GM19328 (cell line): ENCODE results near the gene KPNA1.
"Not testable (repeated sequence)": the region's sequence is repeated elsewhere in the genome, so short reads cannot be mapped to it uniquely, and the experiment has no call there.

ENCODE experiments used
- ATAC-seq: cut with Tn5 transposase; IDR thresholded peaks from one replicate; pipeline ENCODE4 v1.9.1; 2021; ENCODE audit warnings: mild to moderate bottlenecking, moderate library complexity; ENCODE audit not compliant: unreplicated experiment

KPNA1 gene

DNA sequence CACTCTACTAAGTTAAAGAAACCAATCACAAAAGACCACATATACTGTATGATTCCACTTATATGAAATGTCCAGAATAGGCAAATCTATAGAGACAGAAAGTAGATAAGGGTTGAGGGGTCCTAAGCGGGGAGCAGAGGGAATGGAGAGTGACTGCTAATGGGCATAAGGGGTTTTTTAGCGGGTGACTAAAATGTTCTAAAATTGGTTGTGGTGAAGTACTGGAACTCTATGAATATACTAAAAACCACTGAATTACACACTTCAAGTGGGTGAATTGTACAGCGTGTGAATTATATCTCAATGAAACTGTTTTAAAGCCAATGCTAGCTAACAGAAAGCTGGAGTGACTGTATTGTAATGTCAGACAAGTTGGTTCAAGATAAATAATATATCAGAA, 33.3 kb downstream of the KPNA1 start:
- ATAC-seq, result no peak

DNA sequence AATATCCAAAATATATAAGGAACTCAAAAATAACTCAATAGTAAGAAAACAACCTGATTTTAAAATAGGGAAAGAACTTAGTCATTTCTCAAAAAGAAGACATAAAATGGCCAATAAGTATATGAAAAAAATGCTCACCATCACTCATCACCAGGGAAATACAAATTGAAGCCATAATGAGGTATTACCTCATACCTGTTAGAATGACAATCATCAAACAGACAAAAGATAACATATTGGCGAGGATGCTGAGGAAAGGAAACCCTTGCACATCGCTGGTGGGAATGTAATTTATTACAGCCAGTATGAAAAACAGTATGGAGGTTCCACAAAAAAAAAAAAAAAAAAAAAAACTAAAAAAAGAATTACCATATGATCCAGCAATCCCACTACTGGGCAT, 38.2 kb downstream of the KPNA1 start:
- no peak for ATAC-seq

DNA sequence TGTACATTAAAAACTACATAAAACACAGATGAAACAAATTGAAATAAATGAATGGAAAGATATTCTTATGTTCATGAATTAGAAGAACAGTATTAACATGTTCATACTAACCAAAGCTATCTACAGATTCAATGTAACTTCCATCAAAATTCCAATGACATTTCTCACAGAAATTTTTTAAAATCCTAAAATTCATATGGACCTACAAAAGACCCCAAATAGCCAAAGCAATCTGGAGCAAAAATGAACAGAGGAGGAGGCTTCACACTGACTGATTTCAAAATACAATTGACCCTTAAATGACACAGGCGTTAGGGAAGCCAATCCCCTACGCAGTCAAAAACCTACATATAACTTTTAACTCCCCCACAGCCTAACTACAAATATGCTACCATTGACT, 39.4 kb downstream of the KPNA1 start:
- ATAC-seq, result no peak

DNA sequence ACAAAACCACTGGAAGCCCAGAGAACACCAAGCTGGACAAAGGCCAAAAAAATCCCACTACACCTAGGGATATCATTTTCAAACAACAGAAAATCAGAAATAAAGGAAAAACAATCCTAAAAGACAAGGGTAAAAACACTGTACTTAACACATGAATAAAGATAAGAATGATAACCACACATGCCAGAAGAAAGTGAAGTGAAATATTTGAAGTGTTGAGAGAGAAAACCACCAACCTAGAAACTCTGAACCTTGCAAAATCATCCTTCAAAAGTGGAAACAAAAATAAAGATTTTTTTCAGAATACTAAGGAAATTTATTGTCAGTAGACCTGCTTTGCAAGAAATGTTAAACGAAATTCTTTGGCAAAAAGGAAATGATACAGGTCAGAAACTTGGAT, 45.1 kb downstream of the KPNA1 start:
- ATAC-seq, result no peak

DNA sequence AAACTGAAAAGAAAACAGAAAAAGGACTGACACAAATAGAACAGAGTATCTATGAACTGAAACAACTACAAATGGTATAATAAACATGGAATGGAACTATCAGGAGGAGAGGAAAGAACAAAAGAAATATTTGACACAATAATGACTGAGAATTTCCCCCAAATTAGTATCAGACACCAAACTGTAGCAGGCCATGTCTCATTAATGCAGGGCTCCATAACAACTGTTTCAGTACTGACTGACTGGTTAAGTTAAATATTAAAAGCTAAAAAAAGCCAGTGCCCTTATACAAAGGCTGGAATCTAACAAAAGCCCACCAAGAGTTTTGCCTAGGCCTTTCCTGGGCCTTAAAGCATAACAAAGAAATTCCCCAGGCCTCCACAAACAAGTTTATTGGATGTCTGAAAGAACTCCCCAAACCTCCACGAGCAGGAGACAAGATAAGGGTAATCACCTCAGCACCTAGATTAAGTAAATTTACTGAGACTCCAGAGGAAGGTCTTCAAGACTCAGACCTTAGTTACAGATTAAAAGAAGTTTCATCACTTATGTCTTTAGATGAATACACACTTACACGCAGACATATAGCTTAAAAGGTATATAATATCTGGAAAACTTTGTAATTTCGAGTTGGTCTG, 45.7 kb downstream of the KPNA1 start:
- ATAC-seq, result no peak

DNA sequence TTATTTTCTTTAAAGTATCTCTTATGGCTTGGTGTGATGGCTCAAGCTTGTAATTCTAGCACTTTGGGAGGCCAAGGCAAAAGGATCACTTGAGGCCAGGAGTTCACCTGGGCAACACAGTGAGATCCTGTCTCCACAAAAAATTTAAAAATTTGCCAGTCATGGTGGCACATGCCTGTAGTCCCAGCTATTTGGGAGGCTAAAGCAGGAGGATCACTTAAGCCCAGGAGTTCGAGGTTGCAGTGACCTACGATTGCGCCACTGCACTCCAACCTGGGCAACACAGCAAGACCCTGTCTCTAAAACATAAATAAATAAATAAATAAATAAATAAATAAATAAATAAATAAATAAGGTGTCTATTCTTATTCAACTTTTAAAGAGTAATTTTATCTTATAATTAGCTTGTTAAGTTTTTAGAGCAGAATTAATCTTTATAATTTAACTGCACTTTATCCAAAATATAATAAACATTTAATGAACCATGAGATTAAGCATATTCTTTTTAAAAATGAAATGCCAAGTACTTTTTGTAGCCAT, 48.0 kb downstream of the KPNA1 start:
- ATAC-seq, result no peak

DNA sequence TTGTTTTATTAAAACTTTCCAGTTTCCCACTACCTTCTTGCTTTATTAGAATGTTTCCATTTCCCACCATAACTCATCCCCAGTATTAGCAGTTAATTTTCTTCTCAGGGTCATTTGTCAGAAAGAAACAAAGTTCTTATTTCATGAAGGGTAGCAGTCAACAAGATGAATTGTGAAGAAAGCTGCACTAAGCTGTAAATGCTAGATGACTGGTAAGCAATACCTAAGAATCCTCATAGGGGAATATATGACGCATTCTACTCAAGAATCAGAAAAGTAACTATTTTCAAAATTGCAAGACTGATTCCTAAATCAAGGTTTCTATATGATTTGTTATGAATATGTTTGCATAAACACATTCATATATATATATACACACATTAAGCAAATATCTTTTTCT, 50.1 kb downstream of the KPNA1 start:
- ATAC-seq, result no peak

DNA sequence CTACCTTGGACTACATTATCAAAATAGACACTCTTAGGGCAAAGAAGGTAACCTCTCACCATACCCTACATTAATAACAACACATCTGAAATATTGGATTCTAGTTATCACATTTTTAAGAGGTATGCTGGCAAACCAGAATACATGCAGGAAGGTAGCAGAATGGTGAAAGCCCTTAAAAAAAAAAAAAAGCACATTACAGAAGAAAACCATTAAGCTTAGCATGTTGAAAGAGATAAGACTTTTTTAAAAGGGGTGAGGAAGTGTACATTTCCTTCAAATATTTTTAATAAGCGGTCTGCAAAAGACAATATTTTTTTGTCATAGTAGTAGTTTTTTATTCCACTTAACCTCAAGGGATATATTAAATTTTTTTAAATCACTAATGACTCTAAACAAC, 52.3 kb downstream of the KPNA1 start:
- ATAC-seq, result no peak

DNA sequence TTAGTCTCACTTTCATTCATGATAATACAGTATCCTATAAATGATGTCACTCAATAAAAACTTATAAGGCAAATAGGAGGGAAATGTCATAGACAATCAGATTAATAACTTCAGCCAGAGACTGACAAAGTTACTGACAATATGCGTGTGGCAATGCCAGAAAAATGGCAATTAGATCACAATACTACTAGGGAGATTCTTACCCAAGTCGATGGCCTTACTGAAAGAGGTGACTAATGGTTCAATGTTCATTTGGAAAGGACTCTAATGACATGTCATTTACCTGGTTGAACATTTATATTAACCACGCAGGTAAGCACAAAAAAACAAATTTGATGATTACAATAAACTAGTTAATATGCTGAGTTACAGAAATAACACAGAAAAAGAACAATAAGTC, 52.9 kb downstream of the KPNA1 start:
- no peak for ATAC-seq

DNA sequence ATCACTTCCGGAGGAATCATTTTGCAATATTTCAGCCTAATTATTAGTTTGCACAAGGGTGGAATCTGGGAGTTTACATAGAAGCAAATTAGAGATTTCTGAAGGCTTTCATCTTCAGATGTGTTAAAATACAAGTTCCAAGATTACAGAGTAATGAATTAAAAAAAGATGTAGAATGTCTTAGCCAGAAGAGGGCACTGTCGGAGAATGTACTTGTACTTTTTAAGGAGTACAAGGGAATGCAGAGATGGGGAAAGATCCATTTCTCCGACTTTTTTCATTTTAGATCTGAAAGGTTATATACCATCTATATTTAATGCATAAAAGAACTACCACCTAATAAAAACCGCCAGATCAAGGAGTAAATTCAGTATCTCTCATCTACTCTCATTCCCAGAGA, 55.7 kb downstream of the KPNA1 start:
- no peak for ATAC-seq

DNA sequence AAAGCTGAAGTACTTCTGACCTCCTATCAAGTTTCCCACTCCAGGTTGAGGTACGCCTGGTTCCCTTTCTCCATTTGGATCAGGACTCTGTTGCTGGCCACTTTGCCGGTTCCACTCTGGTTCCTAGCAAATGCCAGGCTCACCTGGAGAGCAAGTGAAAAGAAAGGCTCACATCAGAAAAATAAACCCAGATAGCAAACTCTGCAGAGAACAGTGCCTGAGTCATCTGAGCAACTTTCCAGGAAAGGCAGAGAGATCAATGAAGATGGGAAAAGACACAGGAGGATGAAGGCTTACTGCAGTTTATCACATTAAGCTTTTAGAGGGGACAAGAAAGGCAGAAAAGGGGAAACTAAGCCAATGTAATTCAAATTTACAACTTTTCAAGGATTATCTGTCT, 57.0 kb downstream of the KPNA1 start:
- no peak for ATAC-seq

DNA sequence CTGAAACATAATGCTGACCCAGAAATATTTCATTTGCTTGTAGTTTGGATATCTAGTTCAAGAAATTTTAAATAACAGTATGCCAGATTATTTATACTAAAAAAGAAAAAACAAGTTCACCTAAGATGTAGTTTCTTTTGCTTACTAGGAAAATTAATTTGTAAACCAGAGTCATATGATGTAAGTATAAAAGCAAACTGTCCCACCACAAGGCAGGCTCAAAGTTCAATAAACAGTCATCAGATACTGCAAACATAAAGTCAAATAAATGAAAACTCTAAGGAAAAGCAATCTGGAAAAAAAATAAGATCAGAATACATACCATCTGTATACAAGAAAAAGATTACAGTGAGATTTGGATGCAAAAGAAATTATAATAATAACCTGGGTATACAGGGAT, 58.7 kb downstream of the KPNA1 start:
- ATAC-seq, result no peak

DNA sequence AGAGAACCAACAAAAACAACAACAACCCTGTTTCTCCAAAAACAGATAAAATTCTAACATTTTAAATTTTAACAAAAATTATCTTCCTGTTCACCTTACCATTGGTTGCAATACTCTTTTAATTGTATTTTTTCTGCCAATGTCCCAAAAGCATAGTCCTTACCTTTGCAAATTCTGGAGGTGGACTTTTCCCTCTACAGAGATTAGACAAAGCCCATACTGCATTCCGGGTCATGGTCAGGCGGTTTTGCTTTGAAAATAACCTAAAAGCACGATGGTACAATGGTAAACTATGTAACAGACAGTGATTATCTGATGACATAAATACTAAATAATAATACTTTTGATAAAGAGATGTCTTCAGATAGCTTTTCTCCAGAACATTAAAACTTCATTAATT, 63.4 kb downstream of the KPNA1 start:
- ATAC-seq, result no peak

DNA sequence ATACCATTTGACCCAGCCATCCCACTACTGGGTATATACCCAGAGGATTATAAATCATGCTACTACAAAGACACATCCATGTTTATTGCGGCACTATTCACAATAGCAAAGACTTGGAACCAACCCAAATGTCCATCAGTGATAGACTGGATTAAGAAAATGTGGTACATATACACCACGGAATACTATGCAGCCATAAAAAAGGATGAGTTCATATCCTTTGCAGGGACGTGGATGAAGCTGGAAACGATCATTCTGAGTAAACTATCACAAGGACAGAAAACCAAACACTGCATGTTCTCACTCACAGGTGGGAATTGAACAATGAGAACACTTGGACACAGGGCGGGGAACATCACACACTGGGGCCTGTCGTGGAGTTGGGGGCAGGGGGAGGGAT, 66.5 kb downstream of the KPNA1 start:
- not testable (repeated sequence) for ATAC-seq

DNA sequence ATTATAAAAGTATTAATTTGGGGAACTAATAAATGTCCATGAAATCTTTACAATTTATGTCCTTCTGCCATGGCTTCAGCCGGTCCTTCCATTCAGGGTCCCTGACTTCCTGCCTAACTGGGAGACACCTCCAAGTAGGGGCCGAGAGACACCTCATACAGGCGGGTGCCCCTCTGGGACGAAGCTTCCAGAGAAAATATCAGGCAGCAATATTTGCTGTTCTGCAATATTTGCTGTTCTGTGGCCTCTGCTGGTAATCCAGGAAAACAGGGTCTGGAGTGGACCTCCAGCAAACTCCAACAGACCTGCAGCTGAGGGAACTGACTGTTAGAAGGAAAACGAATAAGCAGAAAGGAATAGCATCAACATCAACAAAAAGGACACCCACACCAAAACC, 70.2 kb downstream of the KPNA1 start:
- not testable (repeated sequence) for ATAC-seq

DNA sequence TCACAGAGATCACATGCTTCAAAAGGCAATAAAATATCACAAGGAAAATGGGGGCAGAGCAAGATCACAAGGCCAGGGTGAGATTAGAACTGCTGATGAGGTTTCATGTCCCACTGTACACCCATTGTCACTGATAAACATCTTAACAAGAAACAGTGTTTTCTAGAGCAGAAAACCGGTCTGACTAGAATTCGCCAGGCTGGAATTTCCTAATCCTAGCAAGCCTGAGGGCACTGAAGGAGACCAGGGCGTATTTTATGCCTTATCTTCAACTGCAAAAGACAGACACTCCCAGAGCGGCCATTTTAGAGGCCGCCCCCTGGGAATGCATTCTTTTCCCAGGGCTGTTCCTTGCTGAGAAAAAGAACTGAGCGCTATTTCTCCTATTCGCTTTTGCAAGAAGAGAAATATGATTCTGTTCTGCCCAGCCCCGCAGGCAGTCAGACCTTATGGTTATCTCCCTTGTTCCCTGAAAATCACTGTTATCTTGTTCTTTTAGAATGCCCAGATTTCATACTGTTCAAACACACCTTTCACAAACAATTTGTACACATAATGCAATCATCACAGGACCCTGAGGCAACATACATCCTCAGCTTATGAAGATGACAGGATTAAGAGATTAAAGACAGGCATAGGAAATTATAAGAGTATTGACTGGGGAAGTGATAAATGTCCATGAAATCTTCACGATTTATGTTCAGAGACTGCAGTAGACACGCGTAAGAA, 70.8 kb downstream of the KPNA1 start:
- ATAC-seq, result not testable (repeated sequence)

DNA sequence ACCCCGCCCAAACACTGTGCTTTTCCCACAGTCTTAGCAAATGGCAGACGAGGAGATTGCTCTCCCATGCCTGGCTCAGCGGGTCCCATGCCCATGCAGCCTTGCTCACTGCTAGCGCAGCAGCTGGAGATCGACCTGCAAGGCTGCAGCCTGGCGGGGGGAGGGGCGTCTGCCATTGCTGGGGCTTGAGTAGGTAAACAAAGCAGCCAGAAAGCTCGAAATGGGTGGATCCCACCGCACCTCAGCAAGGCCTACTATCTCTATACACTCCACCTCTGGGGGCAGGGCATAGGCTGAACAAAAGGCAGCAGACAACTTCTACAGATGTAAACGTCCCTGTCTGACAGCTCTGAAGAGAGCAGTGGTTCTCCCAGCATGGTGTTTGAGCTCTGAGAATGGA, 71.6 kb downstream of the KPNA1 start:
- no peak for ATAC-seq

DNA sequence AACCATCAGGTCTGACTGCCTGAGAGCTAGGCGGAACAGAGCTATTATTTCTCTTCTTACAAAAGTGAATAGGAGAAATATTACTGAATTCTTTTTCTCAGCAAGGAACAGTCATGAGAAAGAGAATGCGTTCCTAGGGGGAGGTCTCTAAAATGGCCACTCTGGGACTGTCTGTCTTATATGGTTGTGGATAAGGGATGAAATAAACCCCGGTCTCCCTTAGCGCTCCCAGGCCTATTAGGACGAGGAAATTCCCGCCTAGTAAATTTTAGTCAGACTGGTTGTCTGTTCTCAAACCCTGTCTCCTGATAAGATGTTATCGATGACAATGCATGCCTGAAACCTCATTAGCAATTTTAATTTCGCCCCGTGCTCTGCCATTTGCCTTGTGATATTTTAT, 78.8 kb downstream of the KPNA1 start:
- no peak for ATAC-seq

DNA sequence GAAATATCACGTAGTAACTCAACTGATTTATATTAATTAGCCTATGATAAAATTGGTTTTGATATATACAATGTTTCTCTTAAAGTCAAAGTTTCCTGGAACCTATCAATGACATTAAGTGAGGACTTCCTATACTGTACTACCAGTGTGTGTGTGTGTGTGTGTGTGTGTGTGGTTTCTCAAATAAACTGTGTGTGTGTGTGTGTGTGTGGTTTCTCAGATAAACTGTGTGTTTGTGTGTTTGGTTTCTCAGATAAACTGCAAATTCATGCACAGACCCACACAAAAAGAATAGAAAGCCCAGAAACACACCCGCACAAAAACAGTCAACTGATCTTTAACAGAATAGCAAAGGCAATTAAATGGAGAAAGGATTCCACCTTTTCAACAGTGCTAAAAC, 84.4 kb downstream of the KPNA1 start:
- no peak for ATAC-seq

DNA sequence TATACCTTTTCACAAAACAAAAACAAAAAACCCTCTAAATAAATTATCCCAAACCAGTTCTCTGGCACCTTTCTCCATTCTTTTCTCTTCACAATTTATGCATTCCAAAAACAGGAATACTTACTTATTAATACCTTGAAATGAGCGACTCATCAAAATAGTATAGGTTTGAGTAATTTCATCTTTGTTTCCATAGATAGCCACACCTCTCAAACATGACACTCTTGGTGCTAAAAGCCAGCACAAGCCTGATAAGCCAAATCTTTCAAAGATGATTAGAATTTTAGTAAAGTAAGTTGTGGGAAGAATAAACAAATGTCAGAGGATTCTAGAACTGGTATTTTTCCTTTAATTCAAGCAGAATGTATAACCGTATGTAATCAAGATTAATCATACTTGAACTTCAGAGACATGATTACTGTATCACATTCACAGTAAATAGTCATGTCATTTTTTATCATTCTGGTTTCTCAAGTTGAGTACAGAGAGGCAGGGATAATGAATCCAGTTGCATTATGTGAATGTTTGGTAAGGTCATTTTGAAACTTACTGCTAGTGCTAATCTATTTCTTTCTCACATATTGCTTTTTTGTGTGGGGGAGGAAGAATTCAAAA, 86.8 kb downstream of the KPNA1 start:
- ATAC-seq, result no peak

DNA sequence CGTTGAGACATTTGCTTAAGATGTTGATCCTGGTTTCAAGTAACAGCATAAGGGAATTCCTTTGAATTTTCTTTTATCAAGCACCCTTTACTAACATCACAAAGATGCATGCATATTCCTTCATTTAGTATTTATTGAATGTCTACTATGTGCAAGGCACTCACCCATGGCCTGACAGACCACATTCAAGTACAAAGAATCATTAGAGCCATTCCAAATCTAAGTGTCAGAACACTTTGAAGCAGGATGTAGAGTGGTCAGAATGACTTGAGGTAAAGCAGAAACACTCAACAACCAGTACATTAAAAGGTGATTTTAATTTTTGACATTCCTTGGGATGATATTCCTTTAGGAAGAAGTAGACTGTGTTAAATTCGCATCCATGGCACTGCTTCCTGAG, 92.9 kb downstream of the KPNA1 start:
- no peak for ATAC-seq

DNA sequence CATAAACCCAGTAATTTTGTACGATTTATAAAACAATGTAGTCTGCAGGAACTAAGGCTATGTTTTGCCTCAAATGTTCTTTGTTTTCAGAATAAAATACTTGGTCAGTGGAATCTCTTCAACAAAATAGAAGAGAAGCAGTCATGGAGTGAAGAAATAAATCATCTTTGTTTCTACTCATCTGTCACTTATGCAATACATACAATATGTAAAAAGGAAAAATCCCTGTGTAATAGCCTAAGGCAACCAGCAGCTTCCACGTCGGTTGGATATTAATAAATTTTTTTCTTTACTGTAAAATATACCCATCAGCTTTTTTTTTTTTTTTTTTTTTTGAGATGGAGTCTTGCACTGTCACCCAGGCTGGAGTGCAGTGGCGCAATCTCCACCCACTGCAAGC, 93.6 kb downstream of the KPNA1 start:
- ATAC-seq, result no peak
